WTC11 (cell line): ENCODE data around the gene RP2. TPM values are rescaled to one million over a fixed set of nuclear protein-coding genes. Genes with fewer than 3 reads are reported as not detected.

Source experiments
- ATAC-seq: fragments of 200-7000 bp; cut with Tn5 transposase; 2 replicates; pipeline ENCODE4 v1.10.0; 2021; ENCODE audit warnings: mild to moderate bottlenecking, moderate library complexity
- CTCF ChIA-PET: fragments of 300-600 bp; sonication (Branson Sonifier 250); formaldehyde crosslinking; loops from one replicate; lab custom pipeline; 2021; ENCODE audit warnings: antibody characterized with exemption; lab: Charles Lee
- POLR2A ChIA-PET: fragments of 350-600 bp; sonication (Branson Sonifier 250); formaldehyde crosslinking; loops from one replicate; lab custom pipeline; 2021; ENCODE audit warnings: antibody characterized with exemption; lab: Charles Lee
- DNase-seq: peaks from one replicate; pipeline ENCODE4 v3.0.0; 2021; ENCODE audit warnings: low spot score
- H3K27ac Mint-ChIP-seq: 2 replicates; pipeline ENCODE4 v1.8.0; 2021; ENCODE audit warnings: mixed read lengths
- H3K27me3 Mint-ChIP-seq: 2 replicates; pipeline ENCODE4 v1.8.0; 2021; ENCODE audit warnings: low read depth, mild to moderate bottlenecking, moderate library complexity, mixed read lengths
- H3K36me3 Mint-ChIP-seq: 2 replicates; pipeline ENCODE4 v1.8.0; 2021; ENCODE audit warnings: mixed read lengths
- H3K4me1 Mint-ChIP-seq: 2 replicates; pipeline ENCODE4 v1.8.0; 2022; ENCODE audit warnings: mixed read lengths
- H3K4me3 Mint-ChIP-seq: 2 replicates; pipeline ENCODE4 v1.8.0; 2021; ENCODE audit warnings: mild to moderate bottlenecking, moderate library complexity, mixed read lengths
- H3K9me3 Mint-ChIP-seq: 2 replicates; pipeline ENCODE4 v1.8.0; 2021; ENCODE audit warnings: mixed read lengths
- AR ChIP-seq: fragments of 250-450 bp; sonication (Bioruptor Pico); IDR thresholded peaks from 2 replicates; pipeline ENCODE4 v1.9.0; 2021; ENCODE audit warnings: mild to moderate bottlenecking
- E2F1 ChIP-seq: sonication (generic); formaldehyde crosslinking; IDR thresholded peaks from 2 replicates; pipeline ENCODE4 v1.8.0; 2022; ENCODE audit warnings: mild to moderate bottlenecking, missing genetic modification reagents
- FOXP1 ChIP-seq: sonication (generic); formaldehyde crosslinking; IDR thresholded peaks from 2 replicates; pipeline ENCODE4 v1.8.0; 2022; ENCODE audit warnings: missing genetic modification reagents, mild to moderate bottlenecking, moderate library complexity, borderline replicate concordance
- FOXP4 ChIP-seq: sonication (generic); formaldehyde crosslinking; IDR thresholded peaks from 2 replicates; pipeline ENCODE4 v1.8.0; 2022; ENCODE audit warnings: mild to moderate bottlenecking, missing genetic modification reagents
- IRF1 ChIP-seq: sonication (generic); formaldehyde crosslinking; IDR thresholded peaks from 2 replicates; pipeline ENCODE4 v1.8.0; 2023; ENCODE audit warnings: missing genetic modification reagents
- IRF2 ChIP-seq: sonication (generic); formaldehyde crosslinking; IDR thresholded peaks from 2 replicates; pipeline ENCODE4 v1.8.0; 2022; ENCODE audit warnings: low read depth, missing genetic modification reagents, borderline replicate concordance
- PRDM15 ChIP-seq: sonication (generic); formaldehyde crosslinking; IDR thresholded peaks from 2 replicates; pipeline ENCODE4 v1.8.0; 2022; ENCODE audit warnings: missing genetic modification reagents
- PREB ChIP-seq: sonication (generic); formaldehyde crosslinking; IDR thresholded peaks from 2 replicates; pipeline ENCODE4 v1.8.1; 2022; ENCODE audit warnings: mild to moderate bottlenecking, missing genetic modification reagents, moderate library complexity, borderline replicate concordance
- PRRX2 ChIP-seq: fragments of 250-450 bp; sonication (Bioruptor Pico); IDR thresholded peaks from 2 replicates; pipeline ENCODE4 v1.8.0; 2021; ENCODE audit warnings: mild to moderate bottlenecking
- SP1 ChIP-seq: sonication (generic); formaldehyde crosslinking; conservative IDR thresholded peaks from 2 replicates; pipeline ENCODE4 v1.8.1; 2022; ENCODE audit warnings: missing genetic modification reagents
- ZBTB21 ChIP-seq: sonication (generic); formaldehyde crosslinking; IDR thresholded peaks from 2 replicates; pipeline ENCODE4 v1.8.1; 2023; ENCODE audit warnings: mild to moderate bottlenecking, missing genetic modification reagents, borderline replicate concordance
- ZNF263 ChIP-seq: sonication (generic); formaldehyde crosslinking; IDR thresholded peaks from 2 replicates; pipeline ENCODE4 v1.8.1; 2022; ENCODE audit warnings: low read depth, mild to moderate bottlenecking, moderate library complexity, missing genetic modification reagents
- ZNF317 ChIP-seq: sonication (generic); formaldehyde crosslinking; IDR thresholded peaks from 2 replicates; pipeline ENCODE4 v1.8.1; 2023; ENCODE audit warnings: low read depth, mild to moderate bottlenecking, moderate library complexity, missing genetic modification reagents, borderline replicate concordance
- ZNF423 ChIP-seq: fragments of 250-450 bp; sonication (Bioruptor Pico); IDR thresholded peaks from 2 replicates; pipeline ENCODE4 v2.1.2; 2022; ENCODE audit warnings: mild to moderate bottlenecking, moderate library complexity
- ZNF425 ChIP-seq: fragments of 250-450 bp; sonication (Bioruptor Pico); conservative IDR thresholded peaks from 2 replicates; pipeline ENCODE4 v1.9.0; 2021; ENCODE audit warnings: mild to moderate bottlenecking
- total RNA-seq: library from RNA; stranded (reverse); gene quantifications from 3 replicates; pipeline ENCODE4 v1.2.3, GENCODE V29; 2021
- TF ChIP-seq, protein P1 (sequence below): sonication (generic); formaldehyde crosslinking; IDR thresholded peaks from 2 replicates; pipeline ENCODE4 v1.8.1; 2022; ENCODE audit warnings: mild to moderate bottlenecking, moderate library complexity, missing genetic modification reagents
- TF ChIP-seq, protein P2 (sequence below): sonication (generic); formaldehyde crosslinking; IDR thresholded peaks from 2 replicates; pipeline ENCODE4 v1.8.1; 2023; ENCODE audit warnings: mild to moderate bottlenecking, moderate library complexity, missing genetic modification reagents

The RP2 gene
- total RNA-seq, 1 experiment from 2014 or later: 6.9 TPM

GRCh38 chrX:46912098-46912602, 75.3 kb downstream of the RP2 start, which contains the start of gene JADE3:
Gene JADE3, plus strand, starts transcription at chrX:46912421. Its CDS starts 72,474 bp downstream, at chrX:46984895.
- POLR2A ChIA-PET: interaction anchor here (0.6 kb wide), 1 partner anchor 1294 kb away, joined by 3 read pairs; no protein-coding TSS in a partner anchor
- TF ChIP-seq PREB (CRISPR knock-in tag) (no peak), ZNF425 (no peak), SP1 (CRISPR knock-in tag) (no peak; the same call in 1 of the 2 replicates), ZNF263 (CRISPR knock-in tag) (peak; percentile 82; the same call in 1 of the 2 replicates), PRRX2 (CRISPR knock-in tag) (no peak), AR (CRISPR knock-in tag) (no peak), FOXP4 (no peak), ZNF317 (CRISPR knock-in tag) (no peak), PRDM15 (no peak), ZBTB21 (CRISPR knock-in tag) (no peak), ZNF423 (CRISPR knock-in tag) (peak; percentile 92), FOXP1 (no peak), IRF2 (CRISPR knock-in tag) (no peak), IRF1 (CRISPR knock-in tag) (no peak), E2F1 (no peak)
- TF ChIP-seq, protein P1, sequence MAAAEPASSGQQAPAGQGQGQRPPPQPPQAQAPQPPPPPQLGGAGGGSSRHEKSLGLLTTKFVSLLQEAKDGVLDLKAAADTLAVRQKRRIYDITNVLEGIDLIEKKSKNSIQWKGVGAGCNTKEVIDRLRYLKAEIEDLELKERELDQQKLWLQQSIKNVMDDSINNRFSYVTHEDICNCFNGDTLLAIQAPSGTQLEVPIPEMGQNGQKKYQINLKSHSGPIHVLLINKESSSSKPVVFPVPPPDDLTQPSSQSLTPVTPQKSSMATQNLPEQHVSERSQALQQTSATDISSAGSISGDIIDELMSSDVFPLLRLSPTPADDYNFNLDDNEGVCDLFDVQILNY (CRISPR knock-in tag): no peak
- TF ChIP-seq, protein P2, sequence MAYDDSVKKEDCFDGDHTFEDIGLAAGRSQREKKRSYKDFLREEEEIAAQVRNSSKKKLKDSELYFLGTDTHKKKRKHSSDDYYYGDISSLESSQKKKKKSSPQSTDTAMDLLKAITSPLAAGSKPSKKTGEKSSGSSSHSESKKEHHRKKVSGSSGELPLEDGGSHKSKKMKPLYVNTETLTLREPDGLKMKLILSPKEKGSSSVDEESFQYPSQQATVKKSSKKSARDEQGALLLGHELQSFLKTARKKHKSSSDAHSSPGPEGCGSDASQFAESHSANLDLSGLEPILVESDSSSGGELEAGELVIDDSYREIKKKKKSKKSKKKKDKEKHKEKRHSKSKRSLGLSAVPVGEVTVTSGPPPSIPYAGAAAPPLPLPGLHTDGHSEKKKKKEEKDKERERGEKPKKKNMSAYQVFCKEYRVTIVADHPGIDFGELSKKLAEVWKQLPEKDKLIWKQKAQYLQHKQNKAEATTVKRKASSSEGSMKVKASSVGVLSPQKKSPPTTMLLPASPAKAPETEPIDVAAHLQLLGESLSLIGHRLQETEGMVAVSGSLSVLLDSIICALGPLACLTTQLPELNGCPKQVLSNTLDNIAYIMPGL (CRISPR knock-in tag): no peak
- TF ChIP-seq, all 79 proteins: peak for 2
- ATAC-seq (peak; percentile 85), DNase-seq (peak; percentile 70)
- peaks cover 27% of the 10 kb centered on the region for H3K4me1 Mint-ChIP-seq
- no peaks in the 10 kb centered on the region for H3K36me3 Mint-ChIP-seq
- peaks cover 5% of the 10 kb centered on the region; the same call in 1 of the 2 replicates for H3K27me3 Mint-ChIP-seq
- peak within 1 kb of the TSS; percentile 90 for H3K4me3 Mint-ChIP-seq
- CTCF ChIA-PET: interaction anchor here (1.0 to 1.4 kb wide), 6 partner anchors 8 to 120 kb away, joined by 3 to 7 read pairs (median 5); no protein-coding TSS in a partner anchor
- no peaks in the 10 kb centered on the region for H3K9me3 Mint-ChIP-seq
- H3K27ac Mint-ChIP-seq: no peak within 1 kb of the TSS
